Heart right ventricle (tissue), 16 donors: Measurements from ENCODE around the gene MUC20. TPM values are rescaled to one million over a fixed set of nuclear protein-coding genes. Genes with fewer than 3 reads are reported as not detected.

Experiments used
- ATAC-seq, 8 donors: fragments of 200-7000 bp; cut with Tn5 transposase; one replicate each; pipeline ENCODE4 v1.9.1; 2020; ENCODE audit warnings: mild to moderate bottlenecking in 8 of 8, moderate library complexity in 8 of 8, moderate number of reproducible peaks in 1 of 8
- DNase-seq, 2 donors: peaks; one replicate each; pipeline ENCODE4 v3.0.0-alpha.2; 2020
- H3K27ac ChIP-seq, 10 donors: fragments of 200-600 bp; sonication (generic) in 2 of 10; one replicate each; pipeline versions ENCODE4 v1.5.0 to v1.8.0; 2020 to 2022; ENCODE audit warnings: mild to moderate bottlenecking in 3 of 10
- H3K27me3 ChIP-seq, 7 donors: fragments of 200-600 bp; one replicate each; pipeline ENCODE4 v1.8.0; 2021 to 2022; ENCODE audit warnings: mild to moderate bottlenecking in 2 of 7
- H3K36me3 ChIP-seq, 9 donors: fragments of 200-600 bp; sonication (generic) in 1 of 9; one replicate each; pipeline versions ENCODE4 v1.5.0 to v1.8.0; 2020 to 2022; ENCODE audit warnings: mild to moderate bottlenecking in 2 of 9
- H3K4me1 ChIP-seq, 9 donors: fragments of 200-600 bp; sonication (generic) in 1 of 9; one replicate each; pipeline versions ENCODE4 v1.5.0 to v1.8.0; 2020 to 2022; ENCODE audit warnings: mild to moderate bottlenecking in 4 of 9
- H3K4me3 ChIP-seq, 10 donors: fragments of 200-600 bp; sonication (generic) in 2 of 10; one replicate each; pipeline versions ENCODE4 v1.5.0 to v1.8.0; 2020 to 2022; ENCODE audit warnings: mild to moderate bottlenecking in 7 of 10, moderate library complexity in 2 of 10
- H3K9me3 ChIP-seq, 11 donors: fragments of 200-600 bp in 10 of 11; sonication (generic) in 2 of 11; one replicate each; pipeline versions ENCODE4 v1.5.0 to v1.8.0; 2013 to 2022; ENCODE audit warnings: mild to moderate bottlenecking in 2 of 11, control low read depth in 1 of 11, moderate library complexity in 1 of 11
- CTCF ChIP-seq, 9 donors: fragments of 200-600 bp; sonication (generic) in 2 of 9; IDR thresholded peaks; one replicate each; pipeline versions ENCODE4 v1.5.0 to v1.8.0; 2021 to 2022; ENCODE audit warnings: antibody characterized with exemption in 9 of 9, mild to moderate bottlenecking in 5 of 9, moderate library complexity in 1 of 9
- WGBS, 2 donors: extraction: QIAGEN DNeasy Blood & Tissue Kit; methylation state at CpG; one replicate each; pipeline ENCODE4 v1.1.7; 2013; ENCODE audit warnings: inconsistent platforms in 1 of 2; 5-methylcytosine and 5-hydroxymethylcytosine counted together
- intact Hi-C, 10 donors: fragments of 100-400 bp; cut with DNase I; formaldehyde crosslinking; loops; one replicate each; pipeline versions ENCODE4 v1.11.1 to v1.14.2; 2022
- polyA plus RNA-seq, 2 donors: library from polyadenylated mRNA; stranded (reverse); fragments of 200-250 nt; gene quantifications; one replicate each; pipeline ENCODE4 v1.2.3, GENCODE V29; 2013
- total RNA-seq, 10 donors: library from RNA; stranded (reverse); fragmentation: NEBNext Ultra II Directional in 3 of 10; extraction: Animal tissue kit (Norgen Biotek cat#: 25700) in 3 of 10; gene quantifications; one replicate each; pipeline versions ENCODE4 v1.2.1 to v1.2.4, GENCODE V29; 2021 to 2023
- donor health status: Arrhythmogenic right ventricular cardiomyopathy.
- donor health status: ischemic (EF 13 %, LVEDD 7.1; RV severe dilation, severe dysfunction).
- donor health status: healthy with polysubstance abuse.
- donor health status: DM: no; HTN: yes; CAD: no.
- donor health status: DM: no; HTN: no; CAD: no.
- donor health status: ischemic (EF 25% LVEDD 6.9; RV normal size, moderate dysfunction).
- donor health status: ischemic (EF 25% LVEDD 5.7; RV mildly dilated, moderate dysfunction).
- donor health status: healthy.
- donor health status: DM: yes; HTN: yes; CAD: no.
- donor health status: Ischemic cardiomyopathy.
- donor health status: ischemic (EF 35%, LVEDD 5.7; RV mildly dilated, moderate dysfunction).
- donor health status: nonischemic (EF 11% LVEDD 7.7; RV severe dilation, severe dysfunction).
- donor health status: DM: yes; HTN: yes; CAD: no.
- donor health status: PGD.
- donor health status: ischemic (EF 29% LVEDD 5.4; RV normal size, mild dysfunction).
- donor health status: nonischemic (EF 23%, LVEDD 6.1; RV moderate dilation, normal function).

The MUC20 gene
- total and polyA plus RNA-seq, 12 donors: 0.36 to 7.6 (median 2.5) TPM

GRCh38 chr3:195764961-195765706 is 44.4 kb downstream of the MUC20 start:
- peaks cover 0 to 44% (median 30%) of the 10 kb centered on the region in 7 donors for H3K27me3 ChIP-seq
- ATAC-seq (no peak), DNase-seq (no peak)
- intact Hi-C loops: no loop called here
- H3K4me1 ChIP-seq: peaks cover 0 to 14% (median 0%) of the 10 kb centered on the region in 9 donors
- H3K27ac ChIP-seq: no peak overlapping the region
- H3K9me3 ChIP-seq: no peaks in the 10 kb centered on the region
- no peaks in the 10 kb centered on the region for H3K36me3 ChIP-seq
- TF ChIP-seq CTCF (IDR thresholded peaks at IDR 0.05): no peak
- H3K4me3 ChIP-seq: no peak overlapping the region
- 81 to 87% methylated on average over 28 of the region's 28 CpGs for WGBS, 2 donors

DNA sequence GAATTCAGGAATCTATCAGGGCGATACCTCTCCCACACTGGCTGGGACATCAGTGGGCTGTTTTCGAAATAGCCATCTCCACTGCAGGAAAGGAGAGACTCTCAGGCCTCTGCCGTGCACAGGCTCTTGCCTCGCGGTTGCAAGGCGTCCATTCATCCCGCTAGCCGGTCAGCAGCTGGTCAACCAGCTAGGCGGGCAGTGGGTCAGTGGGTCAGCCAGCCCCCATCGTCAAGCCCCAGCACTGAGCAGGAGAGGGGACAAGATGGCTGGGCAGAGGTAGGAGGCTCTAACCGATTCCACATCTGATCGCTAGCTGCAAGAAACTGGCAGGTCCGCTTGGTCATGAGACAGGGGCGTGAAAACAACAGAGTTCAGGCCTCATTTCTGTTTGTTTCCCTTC is 45.9 kb downstream of the MUC20 start:
- WGBS, 2 donors: 95 to 96% methylated on average over 14 of the region's 14 CpGs
- Histone ChIP-seq H3K4me3 (no peak overlapping the region), H3K27ac (no peak overlapping the region), H3K4me1 (peaks cover 0 to 5% (median 0%) of the 10 kb centered on the region in 9 donors), H3K9me3 (no peaks in the 10 kb centered on the region), H3K36me3 (no peaks in the 10 kb centered on the region), H3K27me3 (peaks cover 0 to 35% (median 18%) of the 10 kb centered on the region in 7 donors)
- intact Hi-C loops: no loop called here
- ATAC-seq: no peak
- no peak for DNase-seq
- TF ChIP-seq CTCF (IDR thresholded peaks at IDR 0.05): no peak

- Histone ChIP-seq H3K4me3 (no peak overlapping the region), H3K9me3 (no peaks in the 10 kb centered on the region), H3K4me1 (no peaks in the 10 kb centered on the region), H3K36me3 (no peaks in the 10 kb centered on the region), H3K27me3 (peaks cover 0 to 25% (median 12%) of the 10 kb centered on the region in 7 donors), H3K27ac (no peak overlapping the region)
- no peak for ATAC-seq
- TF ChIP-seq CTCF (IDR thresholded peaks at IDR 0.05): no peak
- no peak for DNase-seq
- 79 to 82% methylated on average over 10 of the region's 10 CpGs for WGBS, 2 donors
- intact Hi-C loops: no loop called here
Measured at GRCh38 chr3:195767792-195768191, 47.0 kb downstream of the MUC20 start.

GRCh38 chr3:195768414-195768813 is 47.6 kb downstream of the MUC20 start:
- no peaks in the 10 kb centered on the region for H3K36me3 ChIP-seq
- H3K4me1 ChIP-seq: no peaks in the 10 kb centered on the region
- peaks cover 0 to 19% (median 7%) of the 10 kb centered on the region in 7 donors for H3K27me3 ChIP-seq
- no peak overlapping the region for H3K27ac ChIP-seq
- no peak for ATAC-seq
- intact Hi-C loops: no loop called here
- no peak overlapping the region for H3K4me3 ChIP-seq
- 68 to 71% methylated on average over 6 of the region's 6 CpGs for WGBS, 2 donors
- DNase-seq: no peak
- no peak for TF ChIP-seq CTCF (IDR thresholded peaks at IDR 0.05)
- no peaks in the 10 kb centered on the region for H3K9me3 ChIP-seq
